K562 (cell line): ENCODE data around the gene TFF1. TPM values are rescaled to one million over a fixed set of nuclear protein-coding genes. Genes with fewer than 3 reads are reported as not detected.

ENCODE experiments used
- ATAC-seq: fragments of 200-7000 bp; cut with Tn5 transposase; 3 replicates; pipeline ENCODE4 v1.9.1; 2020; ENCODE audit warnings: moderate library complexity
- BruUV-seq: library from RNA; stranded (reverse); fragments of 400-500 nt; replicated peaks from 2 replicates; lab custom pipeline; 2021; lab: Mats Ljungman, UMichigan
- CTCF ChIA-PET: fragments of 300-600 bp; formaldehyde crosslinking; extraction: SDS; loops from one replicate; lab custom pipeline; 2021; ENCODE audit warnings: low intra/inter-chr PET ratio; lab: Yijun Ruan, JAX
- POLR2A ChIA-PET: fragments of 300-600, 350-650 bp; sonication (Branson Sonifier 250); formaldehyde crosslinking; extraction: SDS; loops from one replicate; lab custom pipeline; 2021; ENCODE audit warnings: antibody characterized with exemption, inconsistent platforms; lab: Yijun Ruan, JAX
- DNase-seq, 4 experiments: peaks; one replicate each; pipeline versions ENCODE4 v3.0.0 to v3.0.0-alpha.2; 2011 to 2018; ENCODE audit warnings: low spot score in 3 of 4, mixed read lengths in 3 of 4; ENCODE audit errors: extremely low read depth in 1 of 4
- FAIRE-seq: peaks from 2 replicates; lab custom pipeline; 2011; peaks lifted over from hg19 to GRCh38; lab: Jason Lieb, UNC
- H2AFZ ChIP-seq: 2 replicates; pipeline ENCODE4 v1.6.0; 2011; ENCODE audit warnings: low read depth, low read length, control low read depth, inconsistent platforms
- H3K27ac ChIP-seq: fragments of 200-600 bp; 3 replicates; pipeline ENCODE4 v1.8.0; 2011; ENCODE audit warnings: low read depth, mild to moderate bottlenecking, control low read depth, inconsistent platforms, low read length, moderate library complexity, mixed read lengths; ENCODE audit errors: extremely low read depth
- H3K27me3 ChIP-seq, 2 experiments: fragments of 300-600 bp in 1 of 2; 2 replicates in 1 of 2; 3 replicates in 1 of 2; pipeline versions ENCODE4 v1.6.0 to v1.8.0; 2011; ENCODE audit warnings: inconsistent platforms in 2 of 2, low read length in 2 of 2, mild to moderate bottlenecking in 1 of 2, mixed read lengths in 1 of 2, moderate library complexity in 1 of 2; ENCODE audit not compliant: control insufficient read depth in 2 of 2, insufficient read depth in 2 of 2
- H3K36me3 ChIP-seq: fragments of 300-600 bp; 3 replicates; pipeline ENCODE4 v1.8.0; 2011; ENCODE audit warnings: mild to moderate bottlenecking, low read length, inconsistent platforms; ENCODE audit not compliant: control insufficient read depth, insufficient read depth
- H3K4me1 ChIP-seq, 2 experiments: fragments of 200-600 bp in 1 of 2; replicated peaks in 1 of 2; 2 replicates in 1 of 2; 3 replicates in 1 of 2; pipeline versions ENCODE4 v1.5.1 to v1.8.0; 2011; ENCODE audit warnings: inconsistent platforms in 2 of 2, low read length in 2 of 2, mild to moderate bottlenecking in 1 of 2, mixed read lengths in 1 of 2, moderate library complexity in 1 of 2; ENCODE audit not compliant: control insufficient read depth in 2 of 2, insufficient read depth in 2 of 2
- H3K4me2 ChIP-seq: 2 replicates; pipeline ENCODE4 v1.6.1; 2011; ENCODE audit warnings: low read length, control low read depth, inconsistent platforms, mixed read lengths; ENCODE audit not compliant: insufficient read depth
- H3K4me3 ChIP-seq: fragments of 200-600 bp; sonication (generic), shearing (Covaris generic); 2 replicates; pipeline ENCODE4 v1.5.1; 2016; ENCODE audit warnings: control low read depth, inconsistent platforms
- H3K79me2 ChIP-seq: fragments of 200-600 bp; 3 replicates; pipeline ENCODE4 v1.8.0; 2011; ENCODE audit warnings: low read length, inconsistent platforms; ENCODE audit not compliant: control insufficient read depth, insufficient read depth
- H3K9ac ChIP-seq, 2 experiments: 2 replicates each; pipeline versions ENCODE4 v1.6.0 to v1.6.1; 2011; ENCODE audit warnings: low read depth in 2 of 2, low read length in 2 of 2, control low read depth in 1 of 2, inconsistent platforms in 1 of 2, mild to moderate bottlenecking in 1 of 2, mixed read lengths in 1 of 2; ENCODE audit not compliant: insufficient read depth in 1 of 2
- H3K9me1 ChIP-seq: one replicate; pipeline ENCODE4 v1.6.0; 2011; ENCODE audit warnings: inconsistent platforms, mild to moderate bottlenecking, low read length, moderate library complexity; ENCODE audit not compliant: control insufficient read depth, insufficient read depth
- H3K9me3 ChIP-seq: replicated peaks from 2 replicates; pipeline ENCODE4 v1.5.1; 2011; ENCODE audit warnings: low read depth, low read length, inconsistent platforms; ENCODE audit not compliant: control insufficient read depth, insufficient read depth
- H4K20me1 ChIP-seq: replicated peaks from 2 replicates; pipeline ENCODE4 v1.6.1; 2011; ENCODE audit warnings: low read length, inconsistent platforms, mixed read lengths; ENCODE audit not compliant: control insufficient read depth, insufficient read depth
- CTBP1 ChIP-seq: fragments of 450-650 bp; IDR thresholded peaks from 2 replicates; pipeline ENCODE4 v1.6.1; 2016; ENCODE audit warnings: borderline replicate concordance
- KDM5B ChIP-seq: fragments of 200-600 bp; sonication (generic); IDR thresholded peaks from 2 replicates; pipeline ENCODE4 v1.6.1; 2012; ENCODE audit warnings: low read depth, mild to moderate bottlenecking, moderate library complexity, low read length, control low read depth, inconsistent platforms; ENCODE audit not compliant: insufficient replicate concordance
- NR2C1 ChIP-seq, 2 experiments: fragments of 450-650 bp; IDR thresholded peaks; 2 replicates each; pipeline ENCODE4 v1.6.1; 2017; ENCODE audit warnings: mild to moderate bottlenecking in 2 of 2, antibody characterized with exemption in 1 of 2, inconsistent platforms in 1 of 2, missing compliant biosample characterization in 1 of 2, missing genetic modification characterization in 1 of 2
- TSHZ1 ChIP-seq: fragments of 250-450 bp; sonication (Bioruptor Pico); IDR thresholded peaks from 2 replicates; pipeline ENCODE4 v1.4.0; 2020; ENCODE audit warnings: mild to moderate bottlenecking, moderate library complexity
- U2AF2 ChIP-seq: fragments of 200-400 bp; formaldehyde crosslinking; optimal IDR thresholded peaks from 2 replicates; pipeline ENCODE3; 2017; ENCODE audit warnings: low read depth, mild to moderate bottlenecking, low read length
- WGBS: fragments of 100-300 bp; shearing (Covaris generic); methylation state at CpG from one replicate; pipeline ENCODE4 v1.1.6; 2016; ENCODE audit warnings: low coverage, mixed read lengths; ENCODE audit not compliant: insufficient coverage; ENCODE audit errors: missing lambda C conversion rate; 5-methylcytosine and 5-hydroxymethylcytosine counted together
- in situ Hi-C: fragments of 300-500 bp; cut with MboI; formaldehyde crosslinking; loops from 4 replicates; pipeline ENCODE4 v1.15.0; 2018; ENCODE audit warnings: inconsistent platforms, mixed read lengths
- intact Hi-C: fragments of 100-400 bp; cut with micrococcal nuclease; formaldehyde crosslinking; loops from 2 replicates; pipeline ENCODE4 v1.14.2; 2022
- polyA plus RNA-seq, 8 experiments: library from polyadenylated mRNA; depleted of rRNA in 4 of 8; stranded (reverse) in 5 of 8; unstranded in 3 of 8; fragments of >200 nt; fragmentation: Nextera tagmentation in 2 of 8; fragmentation: Illumina TruSeq in 1 of 8; extraction: Ambion mirVana in 2 of 8; extraction: Trizol in 1 of 8; gene quantifications; 2 replicates each; pipeline versions ENCODE4 v1.2.1 to v1.2.3, GENCODE V29; 2011 to 2014; ENCODE audit warnings: inconsistent platforms in 1 of 8, missing spikeins in 1 of 8
- total RNA-seq, 7 experiments: library from RNA; depleted of rRNA in 6 of 7; stranded (reverse); fragments of >200 nt in 6 of 7; fragmentation: Illumina TruSeq in 2 of 7; extraction: Trizol in 2 of 7; gene quantifications; 2 replicates each; pipeline versions ENCODE4 v1.2.1 to v1.2.3, GENCODE V29; 2011 to 2021; ENCODE audit warnings: low replicate concordance in 1 of 7

TFF1 gene
- total and polyA plus RNA-seq, 9 of the 15 experiments (the other 6 are each of a cell fraction or from before 2014, with no cell fraction given): 0.31 TPM; not detected in 8

DNA sequence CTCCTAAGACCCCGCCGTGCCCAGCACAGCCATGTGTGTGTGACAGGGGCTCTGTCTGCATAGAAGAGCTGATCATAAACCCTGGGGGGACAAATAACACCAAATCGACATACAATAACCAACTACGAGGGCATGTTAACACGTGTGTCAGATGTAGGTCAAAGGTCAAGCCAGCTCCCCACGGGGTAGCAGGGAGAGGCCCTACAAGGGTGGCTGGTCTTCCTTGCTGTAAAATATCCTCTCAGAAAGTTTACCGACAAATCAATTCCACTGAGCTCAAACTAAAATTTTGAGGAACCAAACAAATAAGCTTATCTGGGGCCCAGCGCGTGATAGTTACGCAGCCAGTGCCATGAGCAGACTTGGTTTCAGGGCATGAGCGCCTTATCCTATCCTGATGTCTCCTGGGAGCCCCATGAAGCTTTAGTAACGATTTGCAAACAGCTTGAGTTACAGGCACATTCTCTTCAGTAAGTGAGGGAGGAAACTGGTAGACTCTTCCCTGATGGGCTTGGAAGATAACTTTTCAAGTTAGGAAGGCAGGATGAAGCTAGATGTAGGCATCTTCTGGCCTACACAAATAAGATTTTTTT lies 32.2 kb upstream of the TFF1 start:
- Histone ChIP-seq H3K9me3 (no peaks in the 10 kb centered on the region), H3K36me3 (no peaks in the 10 kb centered on the region), H3K27ac (no peak overlapping the region)
- CTCF ChIA-PET: no interaction called here
- TF ChIP-seq NR2C1 (IDR thresholded peaks at IDR 0.05) (peak; percentile 63), NR2C1 (tag; IDR thresholded peaks at IDR 0.05) (peak; percentile 70), TSHZ1 (no peak), CTBP1 (no peak), U2AF2 (no peak), KDM5B (no peak)
- TF ChIP-seq, all 486 proteins: peak for 1
- H3K4me3 ChIP-seq: no peak overlapping the region
- DNase-seq: no peak
- no peak for FAIRE-seq
- no TSS peak for BruUV-seq
- no peaks in the 10 kb centered on the region for H4K20me1 ChIP-seq
- H3K4me2 ChIP-seq: no peak overlapping the region
- intact Hi-C loops: no loop called here
- H3K4me1 ChIP-seq: peaks cover 15 to 34% of the 10 kb centered on the region in 2 experiments; a peak in 4 of 5 replicates
- ATAC-seq: no peak
- no peaks in the 10 kb centered on the region for H3K9me1 ChIP-seq
- 56% methylated on average over 12 of the region's 12 CpGs for whole genome bisulfite sequencing
- no peak overlapping the region; a peak in 1 of 4 replicates for H3K9ac ChIP-seq
- no peaks in the 10 kb centered on the region for H3K79me2 ChIP-seq
- POLR2A ChIA-PET: interaction anchor here (0.6 kb wide), 1 partner anchor 32 kb away, joined by 3 read pairs; no protein-coding TSS in a partner anchor
- no peaks in the 10 kb centered on the region for H3K27me3 ChIP-seq
- H2AFZ ChIP-seq: peak overlapping the region; percentile 60
- in situ Hi-C loops: no loop called here
